CD14-positive monocyte (primary cell): Measurements from ENCODE around the gene NRG3. TPM values are rescaled to one million over a fixed set of nuclear protein-coding genes. Genes with fewer than 3 reads are reported as not detected.

ENCODE experiments used
- DNase-seq, 3 donors: peaks; one replicate each; pipeline ENCODE4 v3.0.0-alpha.2; 2011 to 2022
- H2AFZ ChIP-seq: 2 replicates; pipeline ENCODE4 v1.6.0; 2012; ENCODE audit warnings: mild to moderate bottlenecking, low read depth, low read length, inconsistent platforms; ENCODE audit not compliant: insufficient read depth, poor library complexity, severe bottlenecking
- H3K27ac ChIP-seq, 2 donors: 1 replicate in 1 of 2; 2 replicates in 1 of 2; pipeline ENCODE4 v1.5.1; 2012 to 2013; ENCODE audit warnings: low read length in 2 of 2, control low read depth in 1 of 2, inconsistent platforms in 1 of 2, low read depth in 1 of 2, mild to moderate bottlenecking in 1 of 2
- H3K27me3 ChIP-seq, 2 donors: one replicate each; pipeline versions ENCODE4 v1.6.0 to v1.6.1; 2011 to 2013; ENCODE audit warnings: low read length in 2 of 2; ENCODE audit not compliant: control insufficient read depth in 2 of 2, insufficient read depth in 2 of 2
- H3K36me3 ChIP-seq, 2 donors: replicated peaks in 1 of 2; 1 replicate in 1 of 2; 2 replicates in 1 of 2; pipeline versions ENCODE4 v1.5.1 to v1.6.1; 2012 to 2013; ENCODE audit warnings: low read length in 2 of 2, control low read depth in 1 of 2, inconsistent platforms in 1 of 2, mild to moderate bottlenecking in 1 of 2; ENCODE audit not compliant: insufficient read depth in 2 of 2, control insufficient read depth in 1 of 2
- H3K4me1 ChIP-seq, 2 donors: 1 replicate in 1 of 2; 2 replicates in 1 of 2; pipeline versions ENCODE4 v1.5.1 to v1.6.1; 2012 to 2013; ENCODE audit warnings: low read length in 2 of 2, control low read depth in 1 of 2, inconsistent platforms in 1 of 2, mild to moderate bottlenecking in 1 of 2, moderate library complexity in 1 of 2; ENCODE audit not compliant: insufficient read depth in 2 of 2, control insufficient read depth in 1 of 2
- H3K4me2 ChIP-seq: replicated peaks from 2 replicates; pipeline ENCODE3; 2012; ENCODE audit warnings: low read length, moderate library complexity, mild to moderate bottlenecking; ENCODE audit not compliant: poor library complexity, severe bottlenecking; ENCODE audit errors: extremely low read depth
- H3K4me3 ChIP-seq, 3 experiments: fragments of 200-600 bp in 1 of 3; sonication (generic) in 1 of 3; replicated peaks in 1 of 3; 1 replicate in 2 of 3; 2 replicates in 1 of 3; pipeline ENCODE4 v1.5.1; 2011 to 2013; ENCODE audit warnings: low read length in 3 of 3, mild to moderate bottlenecking in 3 of 3, control low read depth in 2 of 3, low read depth in 2 of 3, inconsistent platforms in 1 of 3, moderate library complexity in 1 of 3
- H3K79me2 ChIP-seq: 2 replicates; pipeline ENCODE4 v1.6.0; 2012; ENCODE audit warnings: mild to moderate bottlenecking, control low read depth, inconsistent platforms, low read length, moderate library complexity; ENCODE audit not compliant: insufficient read depth
- H3K9ac ChIP-seq: 2 replicates; pipeline ENCODE4 v1.6.0; 2017; ENCODE audit warnings: low read length, mild to moderate bottlenecking; ENCODE audit not compliant: insufficient read depth, poor library complexity, severe bottlenecking
- H3K9me3 ChIP-seq, 2 donors: replicated peaks in 1 of 2; 1 replicate in 1 of 2; 2 replicates in 1 of 2; pipeline versions ENCODE4 v1.5.1 to v1.6.1; 2012 to 2013; ENCODE audit warnings: low read length in 2 of 2, control low read depth in 1 of 2; ENCODE audit not compliant: control insufficient read depth in 1 of 2, insufficient read depth in 1 of 2
- H4K20me1 ChIP-seq: 2 replicates; pipeline ENCODE4 v1.6.0; 2012; ENCODE audit warnings: mild to moderate bottlenecking, low read length, control low read depth, moderate library complexity; ENCODE audit not compliant: insufficient read depth
- H3K27ac Mint-ChIP-seq, 7 donors: one replicate each; pipeline ENCODE4 v1.8.0; 2020; ENCODE audit warnings: mild to moderate bottlenecking in 7 of 7, mixed read lengths in 7 of 7, moderate library complexity in 6 of 7, inconsistent platforms in 2 of 7
- H3K27me3 Mint-ChIP-seq, 3 donors: one replicate each; pipeline ENCODE4 v1.8.0; 2021 to 2022; ENCODE audit warnings: low read depth in 3 of 3, mild to moderate bottlenecking in 3 of 3, mixed read lengths in 3 of 3, moderate library complexity in 3 of 3, inconsistent platforms in 1 of 3
- H3K36me3 Mint-ChIP-seq, 2 donors: one replicate each; pipeline ENCODE4 v1.8.0; 2020; ENCODE audit warnings: mixed read lengths in 2 of 2, inconsistent platforms in 1 of 2, mild to moderate bottlenecking in 1 of 2
- H3K4me1 Mint-ChIP-seq: one replicate; pipeline ENCODE4 v1.8.0; 2020; ENCODE audit warnings: mild to moderate bottlenecking, mixed read lengths
- H3K4me3 Mint-ChIP-seq, 2 donors: one replicate each; pipeline ENCODE4 v1.8.0; 2020; ENCODE audit warnings: mild to moderate bottlenecking in 2 of 2, mixed read lengths in 2 of 2, moderate library complexity in 1 of 2
- H3K9me3 Mint-ChIP-seq, 7 donors: one replicate each; pipeline ENCODE4 v1.8.0; 2020 to 2022; ENCODE audit warnings: mixed read lengths in 7 of 7, mild to moderate bottlenecking in 6 of 7, moderate library complexity in 6 of 7, inconsistent platforms in 2 of 7
- WGBS: methylation state at CpG from one replicate; pipeline ENCODE4 v1.1.5; 2013; ENCODE audit warnings: missing lambda C conversion rate; ENCODE audit not compliant: insufficient coverage; 5-methylcytosine and 5-hydroxymethylcytosine counted together
- intact Hi-C, 2 donors: fragments of 100-400 bp; cut with micrococcal nuclease; formaldehyde crosslinking; loops; one replicate each; pipeline versions ENCODE4 v1.15.0 to v1.15.1; 2023
- polyA plus RNA-seq, 3 donors: library from polyadenylated mRNA; depleted of rRNA in 1 of 3; unstranded in 2 of 3; stranded (reverse) in 1 of 3; fragments of 300-500 nt in 2 of 3; fragments of >200 nt in 1 of 3; fragmentation: Illumina TruSeq in 2 of 3; gene quantifications; 1 replicate in 2 of 3; 2 replicates in 1 of 3; pipeline ENCODE4 v1.2.3, GENCODE V29; 2012 to 2021
- TF ChIP-seq, protein P1 (sequence below): fragments of 200-600 bp; IDR thresholded peaks from one replicate; pipeline ENCODE4 v1.8.0; 2022; ENCODE audit warnings: antibody characterized with exemption, mild to moderate bottlenecking

The NRG3 gene
- polyA plus RNA-seq, 3 donors, result not detected

GRCh38 chr10:82505009-82505408, 630.0 kb downstream of the NRG3 start:
- no peaks in the 10 kb centered on the region for H3K36me3 Mint-ChIP-seq
- Histone ChIP-seq H2AFZ (no peak overlapping the region), H3K79me2 (no peaks in the 10 kb centered on the region), H3K36me3 (no peaks in the 10 kb centered on the region), H3K27me3 (no peaks in the 10 kb centered on the region), H3K4me2 (no peak overlapping the region), H3K9ac (no peak overlapping the region), H3K4me1 (no peaks in the 10 kb centered on the region), H3K4me3 (no peak overlapping the region), H3K27ac (no peak overlapping the region), H3K9me3 (no peaks in the 10 kb centered on the region), H4K20me1 (no peaks in the 10 kb centered on the region)
- H3K27me3 Mint-ChIP-seq, result no peaks in the 10 kb centered on the region
- no peak overlapping the region for H3K4me3 Mint-ChIP-seq
- no peaks in the 10 kb centered on the region for H3K4me1 Mint-ChIP-seq
- H3K27ac Mint-ChIP-seq, result no peak overlapping the region
- TF ChIP-seq, protein P1, sequence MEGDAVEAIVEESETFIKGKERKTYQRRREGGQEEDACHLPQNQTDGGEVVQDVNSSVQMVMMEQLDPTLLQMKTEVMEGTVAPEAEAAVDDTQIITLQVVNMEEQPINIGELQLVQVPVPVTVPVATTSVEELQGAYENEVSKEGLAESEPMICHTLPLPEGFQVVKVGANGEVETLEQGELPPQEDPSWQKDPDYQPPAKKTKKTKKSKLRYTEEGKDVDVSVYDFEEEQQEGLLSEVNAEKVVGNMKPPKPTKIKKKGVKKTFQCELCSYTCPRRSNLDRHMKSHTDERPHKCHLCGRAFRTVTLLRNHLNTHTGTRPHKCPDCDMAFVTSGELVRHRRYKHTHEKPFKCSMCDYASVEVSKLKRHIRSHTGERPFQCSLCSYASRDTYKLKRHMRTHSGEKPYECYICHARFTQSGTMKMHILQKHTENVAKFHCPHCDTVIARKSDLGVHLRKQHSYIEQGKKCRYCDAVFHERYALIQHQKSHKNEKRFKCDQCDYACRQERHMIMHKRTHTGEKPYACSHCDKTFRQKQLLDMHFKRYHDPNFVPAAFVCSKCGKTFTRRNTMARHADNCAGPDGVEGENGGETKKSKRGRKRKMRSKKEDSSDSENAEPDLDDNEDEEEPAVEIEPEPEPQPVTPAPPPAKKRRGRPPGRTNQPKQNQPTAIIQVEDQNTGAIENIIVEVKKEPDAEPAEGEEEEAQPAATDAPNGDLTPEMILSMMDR, result no peak
- no CpG with 5 or more reads among the region's 3 CpGs for WGBS
- H3K9me3 Mint-ChIP-seq, result peaks cover 0 to 5% (median 2%) of the 10 kb centered on the region in 7 donors
- no peak for DNase-seq
- intact Hi-C loops, result no loop called here

- H3K27me3 ChIP-seq, result no peaks in the 10 kb centered on the region
- H2AFZ ChIP-seq, result no peak overlapping the region
- no peak overlapping the region for H3K4me3 Mint-ChIP-seq
- H3K27me3 Mint-ChIP-seq, result no peaks in the 10 kb centered on the region
- H3K4me1 Mint-ChIP-seq, result no peaks in the 10 kb centered on the region
- H3K4me1 ChIP-seq, result no peaks in the 10 kb centered on the region
- H3K4me2 ChIP-seq, result no peak overlapping the region
- 68% methylated on average over 3 of the region's 3 CpGs for WGBS
- intact Hi-C loops, result no loop called here
- TF ChIP-seq, protein P1, result no peak
- no peaks in the 10 kb centered on the region for H3K9me3 ChIP-seq
- DNase-seq, result no peak
- H4K20me1 ChIP-seq, result no peaks in the 10 kb centered on the region
- peaks cover 0 to 5% (median 3%) of the 10 kb centered on the region in 7 donors for H3K9me3 Mint-ChIP-seq
- no peak overlapping the region for H3K9ac ChIP-seq
- H3K36me3 Mint-ChIP-seq, result no peaks in the 10 kb centered on the region
- H3K36me3 ChIP-seq, result no peaks in the 10 kb centered on the region
- H3K27ac ChIP-seq, result no peak overlapping the region
- H3K27ac Mint-ChIP-seq, result no peak overlapping the region
- no peak overlapping the region for H3K4me3 ChIP-seq
- H3K79me2 ChIP-seq, result no peaks in the 10 kb centered on the region
Measured at GRCh38 chr10:82506680-82507376, 631.8 kb downstream of the NRG3 start.
